Peyer's patch (tissue), 4 donors: ENCODE measurements around the gene CELSR3. TPM values are rescaled to one million over a fixed set of nuclear protein-coding genes. Genes with fewer than 3 reads are reported as not detected.

Source experiments
- DNase-seq, 3 donors: peaks; one replicate each; pipeline ENCODE4 v3.0.0-alpha.2; 2017 to 2019
- H3K27ac ChIP-seq, 4 donors: fragments of 200-600 bp; sonication (generic); one replicate each; pipeline ENCODE4 v1.5.1; 2016 to 2019
- H3K27me3 ChIP-seq, 2 donors: fragments of 200-600 bp; sonication (generic); one replicate each; pipeline ENCODE4 v1.5.1; 2019
- H3K36me3 ChIP-seq, 3 donors: fragments of 200-600 bp; sonication (generic); one replicate each; pipeline ENCODE4 v1.5.1; 2016 to 2019
- H3K4me1 ChIP-seq, 4 donors: fragments of 200-600 bp; sonication (generic); one replicate each; pipeline ENCODE4 v1.5.1; 2016 to 2019
- H3K4me3 ChIP-seq, 4 donors: fragments of 200-600 bp; sonication (generic); 1 replicate in 3 of 4; 2 replicates in 1 of 4; pipeline ENCODE4 v1.5.1; 2016 to 2019; ENCODE audit warnings: mild to moderate bottlenecking in 1 of 4
- H3K9me3 ChIP-seq, 4 donors: fragments of 200-600 bp; sonication (generic); one replicate each; pipeline ENCODE4 v1.5.1; 2016 to 2019; ENCODE audit warnings: mild to moderate bottlenecking in 1 of 4
- CTCF ChIP-seq, 6 experiments: fragments of 450-650 bp in 4 of 6; fragments of 200-600 bp in 2 of 6; sonication (generic) in 1 of 6; IDR thresholded peaks; one replicate each; pipeline ENCODE4 v1.5.1; 2017 to 2019; ENCODE audit warnings: antibody characterized with exemption in 6 of 6, mild to moderate bottlenecking in 3 of 6, moderate library complexity in 1 of 6
- POLR2A ChIP-seq, 2 donors: fragments of 450-650 bp; IDR thresholded peaks; one replicate each; pipeline ENCODE4 v1.5.1; 2017; ENCODE audit warnings: antibody characterized with exemption in 2 of 2, mild to moderate bottlenecking in 2 of 2, moderate library complexity in 2 of 2
- total RNA-seq, 4 donors: library from RNA; depleted of rRNA; stranded (reverse); fragments of >200 nt; gene quantifications; one replicate each; pipeline ENCODE4 v1.1.0, GENCODE V29; 2016

Gene CELSR3
- total RNA-seq, 4 donors from 2014 or later = 2.3 to 5.0 (median 2.9) TPM

- no peak overlapping the region for H3K4me3 ChIP-seq
- peaks cover 0 to 57% (median 0%) of the 10 kb centered on the region in 3 donors for H3K36me3 ChIP-seq
- no peak for DNase-seq
- no peaks in the 10 kb centered on the region for H3K27me3 ChIP-seq
- TF ChIP-seq CTCF (IDR thresholded peaks at IDR 0.05) = no peak
- TF ChIP-seq POLR2A (IDR thresholded peaks at IDR 0.05) = no peak
- H3K27ac ChIP-seq = peak overlapping the region in 1 of 4 donors; percentile 23
- H3K4me1 ChIP-seq = peaks cover 3 to 31% (median 6%) of the 10 kb centered on the region in 4 donors
- H3K9me3 ChIP-seq = no peaks in the 10 kb centered on the region
These were observed 24.6 kb upstream of the CELSR3 start for GRCh38 chr3:48687220-48687678.

GRCh38 chr3:48686538-48687219, 24.0 kb upstream of the CELSR3 start:
- Histone ChIP-seq H3K4me1 (peaks cover 3 to 31% (median 6%) of the 10 kb centered on the region in 4 donors), H3K27ac (peak overlapping the region in 1 of 4 donors; percentile 29), H3K36me3 (peaks cover 0 to 57% (median 0%) of the 10 kb centered on the region in 3 donors), H3K9me3 (no peaks in the 10 kb centered on the region), H3K4me3 (peak overlapping the region in 2 of 4 donors; percentile 70 to 100), H3K27me3 (no peaks in the 10 kb centered on the region)
- TF ChIP-seq CTCF (IDR thresholded peaks at IDR 0.05) = no peak
- TF ChIP-seq POLR2A (IDR thresholded peaks at IDR 0.05) = no peak
- no peak for DNase-seq

- peak within 1 kb of the TSS; percentile 83 to 96 (median 93) for H3K27ac ChIP-seq
- peaks cover 0 to 57% (median 0%) of the 10 kb centered on the region in 3 donors for H3K36me3 ChIP-seq
- no peaks in the 10 kb centered on the region for H3K9me3 ChIP-seq
- H3K4me1 ChIP-seq = peaks cover 3 to 31% (median 6%) of the 10 kb centered on the region in 4 donors
- peak; percentile 90 to 96 (median 95) for DNase-seq
- H3K27me3 ChIP-seq = no peaks in the 10 kb centered on the region
- TF ChIP-seq POLR2A (IDR thresholded peaks at IDR 0.05) (peak; percentile 71 to 89), CTCF (IDR thresholded peaks at IDR 0.05) (peak; percentile 76 to 85 (median 78))
- peak within 1 kb of the TSS; percentile 66 to 100 (median 84) for H3K4me3 ChIP-seq
These were observed 23.2 kb upstream of the CELSR3 start, which contains the start of gene NCKIPSD for GRCh38 chr3:48685603-48686511. TSS of gene NCKIPSD (minus strand) at chr3:48685915. CDS start at chr3:48685807, 108 bp downstream.

GRCh38 chr3:48685293-48685602, 22.6 kb upstream of the CELSR3 start:
- H3K4me1 ChIP-seq = peaks cover 3 to 31% (median 6%) of the 10 kb centered on the region in 4 donors
- TF ChIP-seq CTCF (IDR thresholded peaks at IDR 0.05) (no peak), POLR2A (IDR thresholded peaks at IDR 0.05) (no peak)

GRCh38 chr3:48684480-48685143, 21.9 kb upstream of the CELSR3 start:
- Histone ChIP-seq H3K9me3 (no peaks in the 10 kb centered on the region), H3K27me3 (no peaks in the 10 kb centered on the region), H3K27ac (peak overlapping the region in 1 of 4 donors; percentile 25), H3K36me3 (peaks cover 0 to 56% (median 0%) of the 10 kb centered on the region in 3 donors), H3K4me1 (peaks cover 3 to 31% (median 6%) of the 10 kb centered on the region in 4 donors), H3K4me3 (peak overlapping the region; percentile 66 to 100 (median 84))
- no peak for TF ChIP-seq CTCF (IDR thresholded peaks at IDR 0.05)
- no peak for TF ChIP-seq POLR2A (IDR thresholded peaks at IDR 0.05)
- DNase-seq = no peak

More at GRCh38 chr3:48685293-48685602, 22.6 kb upstream of the CELSR3 start:
- Histone ChIP-seq H3K4me3 (peak overlapping the region; percentile 66 to 100 (median 84)), H3K36me3 (peaks cover 0 to 57% (median 0%) of the 10 kb centered on the region in 3 donors), H3K27me3 (no peaks in the 10 kb centered on the region), H3K27ac (peak overlapping the region; percentile 83 to 96 (median 93)), H3K9me3 (no peaks in the 10 kb centered on the region)
- no peak for DNase-seq
